ENCODE measurements around the gene PROM1. TPM values are rescaled to one million over a fixed set of nuclear protein-coding genes. Genes with fewer than 3 reads are reported as not detected.

PROM1 gene
- total RNA-seq, 1 experiment from 2014 or later, result not detected

GRCh38 chr4:16075975-16076757, 7.7 kb downstream of the PROM1 start:
- H3K27ac ChIP-seq (ENCODE audit: low read length), result no peak overlapping the region
- no peaks in the 10 kb centered on the region for H3K9me3 ChIP-seq (ENCODE audit: low read length)
- no peak overlapping the region for H2AFZ ChIP-seq (ENCODE audit: low read length)
- intact Hi-C loops (cut with micrococcal nuclease), result no loop called here
- H3K79me2 ChIP-seq (ENCODE audit: low read length), result no peaks in the 10 kb centered on the region
- BruUV-seq (replicated peaks), result no TSS peak
- H3K27me3 ChIP-seq (ENCODE audit: low read length), result peaks cover 42% of the 10 kb centered on the region
- no peaks in the 10 kb centered on the region for H3K4me1 ChIP-seq (ENCODE audit: insufficient read depth, low read length)
- H3K36me3 ChIP-seq (ENCODE audit: low read depth, low read length), result no peaks in the 10 kb centered on the region
- no peaks in the 10 kb centered on the region for H4K20me1 ChIP-seq (ENCODE audit: low read length)
- TF ChIP-seq EZH2phosphoT487 (IDR thresholded peaks at IDR 0.05; ENCODE audit: borderline replicate concordance, low read length) (no peak), CTCF (conservative IDR thresholded peaks at IDR 0.05; ENCODE audit: low read depth, low read length) (no peak), EZH2 (IDR thresholded peaks at IDR 0.05; ENCODE audit: low read length, unreplicated experiment) (no peak)
- POLR2A ChIA-PET (ENCODE audit: unreplicated experiment), result no interaction called here
- H3K9me2 ChIP-seq (replicated peaks; ENCODE audit: low read length), result no peaks in the 10 kb centered on the region
- no peak for DNase-seq
- H3K4me2 ChIP-seq (ENCODE audit: low read length), result no peak overlapping the region
- H3K9ac ChIP-seq (ENCODE audit: low read length), result no peak overlapping the region
- CTCF ChIA-PET, result no interaction called here
- H3K4me3 ChIP-seq (ENCODE audit: low read length), result no peak overlapping the region
- ATAC-seq, result no peak
- no peaks in the 10 kb centered on the region for H3F3A ChIP-seq (ENCODE audit: low read length, unreplicated experiment)

GRCh38 chr4:16075061-16075460, 8.8 kb downstream of the PROM1 start:
- ChIA-PET POLR2A (ENCODE audit: unreplicated experiment) (no interaction called here), CTCF (no interaction called here)
- Histone ChIP-seq H3K36me3 (ENCODE audit: low read depth, low read length) (no peaks in the 10 kb centered on the region), H3K9ac (ENCODE audit: low read length) (no peak overlapping the region), H3K9me3 (ENCODE audit: low read length) (no peaks in the 10 kb centered on the region), H3K4me2 (ENCODE audit: low read length) (no peak overlapping the region), H3K79me2 (ENCODE audit: low read length) (no peaks in the 10 kb centered on the region), H2AFZ (ENCODE audit: low read length) (no peak overlapping the region), H3K4me3 (ENCODE audit: low read length) (no peak overlapping the region), H3K4me1 (ENCODE audit: insufficient read depth, low read length) (no peaks in the 10 kb centered on the region), H3K27me3 (ENCODE audit: low read length) (peaks cover 51% of the 10 kb centered on the region), H3F3A (ENCODE audit: low read length, unreplicated experiment) (no peaks in the 10 kb centered on the region), H3K9me2 (replicated peaks; ENCODE audit: low read length) (no peaks in the 10 kb centered on the region), H3K27ac (ENCODE audit: low read length) (no peak overlapping the region), H4K20me1 (ENCODE audit: low read length) (no peaks in the 10 kb centered on the region)
- intact Hi-C loops (cut with micrococcal nuclease), result no loop called here
- TF ChIP-seq EZH2phosphoT487 (IDR thresholded peaks at IDR 0.05; ENCODE audit: borderline replicate concordance, low read length), result no peak
- TF ChIP-seq CTCF (conservative IDR thresholded peaks at IDR 0.05; ENCODE audit: low read depth, low read length), result no peak
- no peak for TF ChIP-seq EZH2 (IDR thresholded peaks at IDR 0.05; ENCODE audit: low read length, unreplicated experiment)
- no TSS peak for BruUV-seq (replicated peaks)
- DNase-seq (no peak), ATAC-seq (no peak)

DNA sequence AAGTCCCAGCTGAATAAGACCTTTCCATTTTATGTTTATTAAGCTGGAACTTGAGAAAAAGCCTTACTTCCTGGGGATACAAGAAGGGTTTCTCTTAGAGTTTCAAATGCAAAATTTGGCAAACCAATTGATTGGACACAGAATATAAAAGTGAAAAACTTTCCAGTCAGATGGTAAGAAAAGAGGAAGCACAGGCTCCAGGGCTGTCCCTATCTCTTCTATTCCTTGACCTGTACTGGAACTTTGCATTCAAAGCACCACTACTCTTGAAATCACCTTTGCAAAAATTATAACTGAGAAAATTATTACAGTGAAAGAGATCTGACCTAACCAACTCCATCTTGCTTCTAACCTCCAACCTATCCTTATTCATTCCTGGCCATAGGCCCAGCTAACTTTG, 11.7 kb downstream of the PROM1 start:
- H3K9ac ChIP-seq (ENCODE audit: low read length), result no peak overlapping the region
- no peak overlapping the region for H3K4me2 ChIP-seq (ENCODE audit: low read length)
- no TSS peak for BruUV-seq (replicated peaks)
- no peaks in the 10 kb centered on the region for H4K20me1 ChIP-seq (ENCODE audit: low read length)
- no peak overlapping the region for H2AFZ ChIP-seq (ENCODE audit: low read length)
- no peaks in the 10 kb centered on the region for H3K36me3 ChIP-seq (ENCODE audit: low read depth, low read length)
- no peak for DNase-seq
- no peaks in the 10 kb centered on the region for H3K79me2 ChIP-seq (ENCODE audit: low read length)
- no peak for ATAC-seq
- no peaks in the 10 kb centered on the region for H3F3A ChIP-seq (ENCODE audit: low read length, unreplicated experiment)
- H3K4me3 ChIP-seq (ENCODE audit: low read length), result no peak overlapping the region
- H3K27me3 ChIP-seq (ENCODE audit: low read length), result peaks cover 51% of the 10 kb centered on the region
- no peaks in the 10 kb centered on the region for H3K9me3 ChIP-seq (ENCODE audit: low read length)
- POLR2A ChIA-PET (ENCODE audit: unreplicated experiment), result no interaction called here
- no peak overlapping the region for H3K27ac ChIP-seq (ENCODE audit: low read length)
- no peaks in the 10 kb centered on the region for H3K4me1 ChIP-seq (ENCODE audit: insufficient read depth, low read length)
- CTCF ChIA-PET, result no interaction called here
- TF ChIP-seq CTCF (conservative IDR thresholded peaks at IDR 0.05; ENCODE audit: low read depth, low read length) (no peak), EZH2 (IDR thresholded peaks at IDR 0.05; ENCODE audit: low read length, unreplicated experiment) (no peak), EZH2phosphoT487 (IDR thresholded peaks at IDR 0.05; ENCODE audit: borderline replicate concordance, low read length) (no peak)
- intact Hi-C loops (cut with micrococcal nuclease), result no loop called here
- no peaks in the 10 kb centered on the region for H3K9me2 ChIP-seq (replicated peaks; ENCODE audit: low read length)
